ENCODE measurements around the gene PTPRC. TPM values are rescaled to one million over a fixed set of nuclear protein-coding genes. Genes with fewer than 3 reads are reported as not detected.
"Not testable (repeated sequence)": the region's sequence is repeated elsewhere in the genome, so short reads cannot be mapped to it uniquely, and the experiment has no call there.

The PTPRC gene
- total and polyA plus RNA-seq, 8 donors, result 0.59 to 20.5 (median 2.7) TPM

DNA sequence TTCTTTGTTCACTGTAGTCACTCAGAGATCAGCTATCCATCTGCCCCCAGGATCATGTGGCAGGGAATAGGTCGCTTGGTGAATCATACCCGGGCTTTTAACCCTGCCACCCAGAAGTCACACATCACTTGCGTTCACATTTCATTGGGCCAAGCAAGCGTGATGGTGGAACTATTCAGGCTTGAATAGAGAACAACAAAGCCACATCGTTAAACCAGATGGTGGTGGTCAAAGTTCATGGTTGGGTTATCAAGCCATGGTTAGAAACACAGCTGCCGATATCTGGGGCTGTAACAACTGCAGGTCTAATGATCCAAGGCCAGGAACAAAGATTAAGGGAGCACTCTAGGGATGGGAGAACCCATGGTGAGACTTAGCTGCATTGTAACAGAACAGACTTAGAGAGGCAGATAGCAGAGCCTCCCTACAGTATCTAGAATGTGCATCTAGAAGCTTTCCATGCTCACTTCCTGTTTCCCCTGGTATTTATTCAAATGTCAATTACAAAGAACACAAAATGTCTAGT, 40.0 kb upstream of the PTPRC start:
- 68 to 69% methylated on average over 6 of the region's 6 CpGs for WGBS, 2 donors
- DNase-seq (no peak), FAIRE-seq (no peak), ATAC-seq (no peak)
- H3K27ac ChIP-seq, result no peak overlapping the region
- H3K4me1 ChIP-seq, result no peaks in the 10 kb centered on the region
- no peak overlapping the region for H3K4me3 ChIP-seq
- no peaks in the 10 kb centered on the region for H3K9me3 ChIP-seq
- intact Hi-C loops (cut with DNase I), result no loop called here
- TF ChIP-seq, protein P1, sequence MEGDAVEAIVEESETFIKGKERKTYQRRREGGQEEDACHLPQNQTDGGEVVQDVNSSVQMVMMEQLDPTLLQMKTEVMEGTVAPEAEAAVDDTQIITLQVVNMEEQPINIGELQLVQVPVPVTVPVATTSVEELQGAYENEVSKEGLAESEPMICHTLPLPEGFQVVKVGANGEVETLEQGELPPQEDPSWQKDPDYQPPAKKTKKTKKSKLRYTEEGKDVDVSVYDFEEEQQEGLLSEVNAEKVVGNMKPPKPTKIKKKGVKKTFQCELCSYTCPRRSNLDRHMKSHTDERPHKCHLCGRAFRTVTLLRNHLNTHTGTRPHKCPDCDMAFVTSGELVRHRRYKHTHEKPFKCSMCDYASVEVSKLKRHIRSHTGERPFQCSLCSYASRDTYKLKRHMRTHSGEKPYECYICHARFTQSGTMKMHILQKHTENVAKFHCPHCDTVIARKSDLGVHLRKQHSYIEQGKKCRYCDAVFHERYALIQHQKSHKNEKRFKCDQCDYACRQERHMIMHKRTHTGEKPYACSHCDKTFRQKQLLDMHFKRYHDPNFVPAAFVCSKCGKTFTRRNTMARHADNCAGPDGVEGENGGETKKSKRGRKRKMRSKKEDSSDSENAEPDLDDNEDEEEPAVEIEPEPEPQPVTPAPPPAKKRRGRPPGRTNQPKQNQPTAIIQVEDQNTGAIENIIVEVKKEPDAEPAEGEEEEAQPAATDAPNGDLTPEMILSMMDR (IDR thresholded peaks at IDR 0.05), result no peak
- no peaks in the 10 kb centered on the region for H3K27me3 ChIP-seq
- H3K36me3 ChIP-seq, result no peaks in the 10 kb centered on the region

DNA sequence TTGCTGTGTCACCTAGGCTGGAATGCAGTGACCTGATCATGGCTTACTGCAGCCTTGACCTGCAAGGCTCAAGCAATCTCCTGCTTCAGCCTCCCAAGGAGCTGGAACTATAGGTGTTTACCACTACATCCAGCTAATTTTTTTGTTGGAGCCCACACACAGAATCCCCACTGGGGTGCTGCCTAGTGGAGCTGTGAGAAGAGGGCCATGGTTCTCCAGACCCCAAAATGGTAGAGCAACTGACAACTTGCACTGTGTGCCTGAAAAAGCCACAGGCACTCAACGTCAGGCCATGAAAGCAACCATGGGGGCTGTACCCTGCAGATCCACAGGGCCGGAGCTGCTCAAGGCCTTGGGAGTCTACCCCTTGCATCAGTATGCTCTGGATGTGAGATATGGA, 39.1 kb upstream of the PTPRC start:
- no peak for ATAC-seq
- intact Hi-C loops (cut with DNase I), result no loop called here
- Histone ChIP-seq H3K36me3 (no peaks in the 10 kb centered on the region), H3K27me3 (no peaks in the 10 kb centered on the region), H3K4me3 (no peak overlapping the region), H3K9me3 (no peaks in the 10 kb centered on the region), H3K4me1 (no peaks in the 10 kb centered on the region), H3K27ac (no peak overlapping the region)
- 63 to 79% methylated on average over 2 of the region's 2 CpGs for WGBS, 2 donors
- FAIRE-seq, result no peak
- TF ChIP-seq, protein P1 (IDR thresholded peaks at IDR 0.05), result no peak
- DNase-seq, result no peak

DNA sequence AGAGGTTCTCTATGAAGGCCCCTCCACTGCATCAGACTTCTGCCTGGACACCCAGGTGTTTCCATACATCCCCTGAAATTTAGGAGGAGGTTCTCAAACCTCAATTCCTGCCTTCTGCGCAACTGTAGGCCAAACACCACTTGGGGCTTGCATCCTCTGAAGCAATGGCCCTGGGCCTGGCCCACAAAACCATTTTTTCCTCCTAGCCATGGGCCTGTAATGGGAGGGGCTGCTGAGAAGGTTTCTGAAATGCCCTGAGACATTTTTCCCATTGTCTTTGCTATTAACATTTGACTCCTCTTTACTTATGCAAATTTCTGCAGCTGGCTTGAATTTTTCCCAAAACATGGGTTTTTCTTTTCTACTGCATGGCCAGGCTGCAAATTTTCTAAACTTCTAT, 37.9 kb upstream of the PTPRC start:
- DNase-seq (no peak), FAIRE-seq (no peak), ATAC-seq (no peak)
- WGBS, 2 donors, result 93 to 100% methylated on average over 1 of the region's 1 CpG
- Histone ChIP-seq H3K36me3 (no peaks in the 10 kb centered on the region), H3K9me3 (no peaks in the 10 kb centered on the region), H3K27ac (no peak overlapping the region), H3K4me3 (no peak overlapping the region), H3K27me3 (no peaks in the 10 kb centered on the region), H3K4me1 (no peaks in the 10 kb centered on the region)
- TF ChIP-seq, protein P1 (IDR thresholded peaks at IDR 0.05), result no peak
- intact Hi-C loops (cut with DNase I), result no loop called here

DNA sequence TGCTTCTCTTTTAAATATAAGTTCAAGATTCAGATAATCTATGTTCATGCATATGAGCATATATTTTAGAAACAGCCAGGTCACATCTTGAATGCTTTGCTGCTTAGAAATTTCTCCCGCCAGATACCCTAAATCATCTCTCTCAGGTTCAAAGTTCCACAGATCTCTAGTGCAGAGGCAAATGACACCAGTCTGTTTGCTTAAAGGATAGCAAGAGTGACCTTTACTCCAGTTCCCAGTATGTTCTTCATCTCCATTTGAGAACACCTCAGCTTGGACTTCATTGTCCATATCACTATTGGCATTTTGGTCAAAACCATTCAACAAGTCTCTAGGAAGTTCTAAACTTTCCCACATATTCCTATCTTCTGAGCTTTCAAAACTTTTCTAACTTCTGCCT, 37.5 kb upstream of the PTPRC start:
- H3K27me3 ChIP-seq; DNase-seq; FAIRE-seq; ATAC-seq; H3K4me3 ChIP-seq; H3K9me3 ChIP-seq; H3K27ac ChIP-seq; H3K4me1 ChIP-seq; H3K36me3 ChIP-seq; intact Hi-C loops (cut with DNase I): not testable (repeated sequence)
- WGBS, 2 donors, result 91 to 100% methylated on average over 1 of the region's 1 CpG

DNA sequence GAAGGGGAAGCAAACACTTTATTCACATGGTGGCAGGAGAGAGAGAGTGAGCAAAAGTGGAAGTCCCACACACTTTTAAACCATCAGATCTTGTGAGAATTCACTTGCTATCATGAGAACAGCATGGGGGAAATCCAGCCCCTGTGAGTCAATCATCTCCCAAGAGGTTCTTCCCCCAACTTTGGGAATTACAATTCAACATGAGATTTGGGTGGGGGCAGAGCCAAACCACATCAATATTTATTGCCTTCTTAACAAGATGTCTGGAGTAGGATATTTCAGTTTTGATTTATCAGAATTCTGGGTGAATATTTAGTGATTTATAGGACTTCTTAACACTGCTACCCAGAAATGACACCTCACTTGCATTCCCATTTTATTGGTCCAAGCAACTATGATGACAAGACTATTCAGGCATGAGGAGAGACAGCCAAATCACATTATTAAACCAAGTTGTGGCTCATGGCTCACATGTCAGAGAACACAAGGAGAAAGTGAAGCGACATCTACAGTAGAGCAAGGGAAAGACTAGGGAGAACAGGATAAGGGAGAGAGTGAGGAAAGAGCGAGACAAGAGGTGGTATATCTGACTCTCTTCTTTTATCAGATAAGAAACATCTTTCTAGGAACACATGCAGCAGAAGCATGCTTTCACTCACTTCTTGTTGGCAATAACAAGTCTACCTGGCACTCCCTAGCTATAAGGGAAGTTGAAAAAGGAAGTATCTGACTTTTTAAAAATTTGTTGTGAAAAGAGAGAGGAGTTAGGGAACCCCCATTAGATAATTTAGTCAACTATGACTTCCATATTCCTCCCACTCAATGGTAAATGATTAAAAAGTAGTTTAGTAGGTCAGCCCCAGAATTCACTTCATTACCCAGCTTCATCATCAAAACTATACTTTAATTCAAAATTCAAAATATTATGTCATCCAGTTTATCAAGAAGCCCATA, 36.6 kb upstream of the PTPRC start:
- TF ChIP-seq, protein P1 (IDR thresholded peaks at IDR 0.05), result no peak
- Histone ChIP-seq H3K36me3 (no peaks in the 10 kb centered on the region), H3K9me3 (no peaks in the 10 kb centered on the region), H3K4me3 (no peak overlapping the region), H3K4me1 (no peaks in the 10 kb centered on the region), H3K27me3 (no peaks in the 10 kb centered on the region), H3K27ac (no peak overlapping the region)
- intact Hi-C loops (cut with DNase I), result no loop called here
- ATAC-seq (no peak), FAIRE-seq (no peak), DNase-seq (no peak)
- 77 to 87% methylated on average over 2 of the region's 2 CpGs for WGBS, 2 donors
